ENCODE data around the gene ANO2.

ANO2 gene

DNA sequence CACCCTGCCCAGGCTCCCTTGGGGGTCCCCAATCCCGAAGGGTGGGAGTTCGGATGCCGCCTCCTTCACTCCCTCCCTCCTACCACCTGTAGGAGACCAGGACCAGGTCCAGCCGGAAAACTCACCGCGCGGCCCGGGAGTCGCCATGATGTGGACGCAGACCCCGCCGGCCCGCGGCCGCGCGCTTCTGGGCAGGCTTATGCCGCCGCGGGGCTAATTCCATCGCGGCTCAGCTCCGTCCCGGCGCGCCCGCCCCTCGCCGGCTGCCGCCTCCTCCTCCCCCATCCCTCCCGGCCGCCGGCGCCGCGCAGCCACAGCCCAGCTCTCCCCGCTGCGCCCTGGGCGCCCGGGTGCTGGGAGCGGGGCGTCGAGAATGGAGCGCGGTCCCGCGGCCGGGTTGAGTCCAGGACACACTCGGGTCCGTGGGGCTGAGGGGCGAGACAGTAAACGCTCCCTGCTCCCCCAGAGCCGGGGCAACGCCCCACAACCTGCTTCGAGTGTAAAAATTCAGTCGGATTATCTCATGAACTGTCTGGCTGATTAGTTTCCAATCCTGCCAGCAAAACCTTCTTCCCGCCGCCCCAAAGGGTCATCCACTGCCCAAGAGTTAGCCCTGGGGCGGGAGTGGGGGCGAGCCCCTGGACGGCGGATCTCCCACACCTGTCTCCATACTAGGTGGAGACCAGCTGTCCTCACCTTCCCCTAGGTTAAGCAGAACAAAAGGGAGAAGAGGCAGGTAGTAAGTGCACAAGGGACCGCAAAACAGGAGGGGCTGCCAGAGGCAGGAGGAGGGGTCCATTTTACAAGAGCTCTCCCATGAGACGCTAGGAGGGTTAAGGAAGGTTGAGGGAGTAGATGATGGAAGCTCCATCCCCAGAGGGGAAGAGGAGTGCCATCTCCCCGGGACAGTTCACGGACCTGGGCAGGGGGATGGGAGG is at the start of gene ANO2:
Gene ANO2 (minus strand): TSS at position 189 of the 938 bp plus-strand sequence. CDS start 42 bp downstream, at position 147.
- DNase-seq: peak; percentile 54

DNA sequence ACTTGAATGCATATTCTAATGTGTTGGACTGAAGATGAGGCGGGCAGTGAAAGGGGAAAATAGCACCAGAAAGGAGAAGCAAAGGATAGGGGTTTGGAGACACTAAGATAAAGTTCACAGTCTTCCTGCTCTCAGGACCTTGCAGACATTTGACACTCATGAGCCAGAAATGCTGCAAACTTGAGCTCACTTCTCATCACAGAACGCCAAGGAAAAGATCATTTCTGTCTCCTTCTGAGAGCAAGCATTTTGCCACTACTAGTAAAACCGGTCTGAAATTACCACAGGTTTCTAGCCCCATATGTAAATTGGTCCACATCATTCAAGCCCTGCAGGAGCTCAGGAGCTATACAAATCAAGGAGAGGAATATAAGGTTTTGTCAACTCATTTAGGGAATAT is 44.6 kb upstream of the ANO2 start:
- DNase-seq: no peak

DNA sequence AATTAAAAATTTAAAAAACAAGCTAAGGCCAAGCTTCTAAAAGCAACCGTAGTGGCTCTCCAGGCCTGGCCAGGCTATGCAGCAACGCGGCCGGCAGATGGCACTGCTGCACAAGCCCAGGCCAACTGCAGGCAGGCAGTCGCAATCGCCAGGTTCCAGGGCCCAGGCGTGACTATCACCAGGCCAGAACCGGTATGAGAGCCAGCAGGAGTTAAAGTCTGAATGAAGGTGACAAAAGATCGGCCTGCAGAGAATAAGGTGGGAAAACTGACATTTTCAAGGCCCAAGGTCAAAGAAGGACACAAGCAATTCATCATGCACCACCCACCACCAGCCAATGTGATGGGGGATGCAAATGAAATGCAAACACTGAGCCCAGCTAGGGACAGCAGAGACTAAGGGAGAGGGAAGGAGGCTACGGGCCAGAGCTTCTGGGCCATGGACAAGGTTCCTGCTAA is 43.6 kb upstream of the ANO2 start:
- DNase-seq: peak; percentile 82

DNA sequence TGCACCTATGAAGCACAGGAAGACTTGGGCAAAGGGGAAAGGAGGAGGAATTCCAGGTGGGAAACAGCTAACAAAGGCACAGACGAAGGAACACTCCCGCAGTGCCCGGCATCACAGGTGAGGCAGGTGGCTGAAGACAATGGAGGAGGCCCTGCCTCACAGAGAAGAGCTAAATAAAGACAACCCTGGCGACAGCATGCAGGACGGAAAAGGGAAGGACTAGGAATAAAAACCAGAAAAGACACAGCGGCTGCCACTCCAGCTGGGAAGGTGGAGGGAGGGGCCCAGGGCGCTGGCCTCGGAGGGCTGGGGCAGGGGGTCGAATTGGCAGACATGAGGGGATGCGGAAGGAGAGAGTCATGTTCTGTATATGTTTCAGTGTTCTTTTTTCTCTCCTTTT is 43.0 kb upstream of the ANO2 start:
- no peak for DNase-seq

DNA sequence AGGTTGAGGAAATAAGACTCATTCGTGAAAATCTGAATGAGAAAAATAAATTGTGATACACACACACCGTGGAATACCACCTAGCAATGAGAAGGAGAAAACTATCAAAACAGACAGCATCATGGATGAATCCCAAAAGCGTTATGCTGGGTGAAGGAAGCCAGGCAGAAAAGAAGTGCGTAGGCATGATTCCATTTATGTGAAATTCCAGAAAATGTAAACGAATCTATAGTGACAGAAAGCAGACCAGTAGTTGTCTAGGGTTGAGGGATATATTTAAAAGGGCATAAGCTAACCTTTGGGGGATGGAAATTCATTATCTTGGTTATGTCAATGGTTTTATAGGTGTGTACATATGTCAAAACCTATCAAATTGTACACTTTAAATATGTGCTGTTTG is 42.5 kb upstream of the ANO2 start:
- no peak for DNase-seq

DNA sequence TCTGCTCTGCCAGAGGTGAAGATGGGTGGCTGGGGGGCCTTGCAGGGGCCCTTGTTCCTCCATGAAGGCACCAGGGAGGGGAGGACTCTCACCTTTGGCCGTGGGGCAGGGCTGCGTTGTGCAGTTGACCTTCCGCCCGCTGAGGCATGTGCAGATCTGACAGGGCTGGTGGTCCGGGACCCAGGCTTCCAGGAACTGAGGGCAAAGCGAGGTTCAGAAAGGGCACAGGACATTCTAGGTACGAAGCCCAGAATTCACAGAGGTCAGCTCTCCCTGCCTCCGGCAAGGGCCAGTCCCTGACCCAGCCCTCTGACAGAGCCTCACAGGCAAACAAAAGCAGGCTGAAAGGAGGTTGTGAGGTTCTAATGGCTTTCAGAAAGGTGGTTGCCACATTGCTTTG is 40.4 kb upstream of the ANO2 start:
- no peak for DNase-seq

DNA sequence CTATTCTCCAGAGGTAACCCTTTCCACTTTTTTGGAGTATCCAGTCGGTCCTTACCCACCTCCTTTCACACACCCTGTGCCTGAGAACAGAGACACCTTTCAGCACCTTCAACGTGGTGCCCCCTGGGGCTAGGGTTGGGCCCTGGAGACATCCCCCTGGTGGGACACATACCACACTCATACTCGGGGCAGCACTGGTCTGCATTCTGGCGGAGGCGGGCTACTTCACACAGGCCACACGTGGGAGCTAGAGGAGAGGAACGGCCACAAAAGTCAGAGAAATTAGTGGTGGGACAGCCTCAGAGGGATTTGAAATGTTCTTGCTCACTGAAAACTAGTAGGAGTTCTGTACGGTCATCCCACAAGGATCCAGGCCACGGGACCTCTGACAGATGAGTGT is 39.8 kb upstream of the ANO2 start:
- no peak for DNase-seq

DNA sequence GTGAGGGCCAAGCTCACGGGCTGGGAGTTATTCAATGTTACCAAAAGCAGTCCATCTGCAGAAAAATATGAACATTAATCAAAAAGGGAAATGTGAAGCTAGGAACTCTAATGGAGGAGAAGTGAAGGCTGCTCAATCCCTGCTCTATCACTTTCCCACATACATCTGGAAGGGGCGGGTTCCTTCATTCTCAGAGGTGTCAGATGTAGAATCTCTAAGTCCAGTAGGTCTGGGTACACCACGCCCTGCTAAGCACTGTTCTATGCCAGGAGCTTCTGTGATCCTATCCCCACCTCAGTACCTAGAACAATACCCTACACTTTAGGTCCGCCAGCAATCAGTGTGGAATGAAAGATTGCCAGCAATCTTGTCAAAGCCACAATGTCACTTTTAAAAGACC is 37.0 kb upstream of the ANO2 start:
- no peak for DNase-seq

DNA sequence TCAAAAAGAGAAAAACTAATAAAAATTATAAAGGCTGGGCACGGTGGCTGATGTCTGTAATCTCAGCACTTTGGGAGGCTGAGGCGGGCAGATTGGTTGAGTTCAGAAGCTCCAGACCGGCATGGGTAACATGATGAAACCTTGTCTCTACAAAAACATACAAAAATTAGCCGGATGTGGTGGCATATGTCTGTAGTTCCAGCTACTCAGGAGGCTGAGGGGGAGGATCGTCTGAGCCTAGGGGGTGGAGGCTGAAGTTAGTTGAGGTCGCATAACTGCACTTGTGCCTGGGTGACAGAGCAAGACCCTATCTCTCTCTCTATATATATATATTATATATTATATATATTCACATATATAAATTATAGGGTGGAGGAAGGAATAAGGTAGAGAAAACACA is 32.5 kb upstream of the ANO2 start:
- no peak for DNase-seq

DNA sequence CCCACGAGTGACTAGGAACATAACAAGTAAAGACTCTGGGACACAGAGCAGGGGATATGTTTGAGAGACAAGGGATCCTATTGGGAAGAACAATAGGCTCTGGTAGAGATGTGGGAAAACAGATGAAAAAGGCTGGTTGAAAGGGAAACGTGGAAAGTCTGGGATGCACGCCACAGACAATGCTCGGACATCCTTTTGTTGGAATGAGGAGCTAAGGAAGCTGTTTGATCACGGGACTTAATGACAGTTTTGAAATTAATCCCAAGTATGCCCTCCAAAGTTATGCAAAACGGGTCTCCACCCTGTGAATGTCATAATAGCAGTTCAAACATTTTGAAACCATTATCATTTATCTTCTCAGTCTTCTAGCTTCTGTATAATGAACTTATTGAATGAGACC is 31.7 kb upstream of the ANO2 start:
- no peak for DNase-seq

DNA sequence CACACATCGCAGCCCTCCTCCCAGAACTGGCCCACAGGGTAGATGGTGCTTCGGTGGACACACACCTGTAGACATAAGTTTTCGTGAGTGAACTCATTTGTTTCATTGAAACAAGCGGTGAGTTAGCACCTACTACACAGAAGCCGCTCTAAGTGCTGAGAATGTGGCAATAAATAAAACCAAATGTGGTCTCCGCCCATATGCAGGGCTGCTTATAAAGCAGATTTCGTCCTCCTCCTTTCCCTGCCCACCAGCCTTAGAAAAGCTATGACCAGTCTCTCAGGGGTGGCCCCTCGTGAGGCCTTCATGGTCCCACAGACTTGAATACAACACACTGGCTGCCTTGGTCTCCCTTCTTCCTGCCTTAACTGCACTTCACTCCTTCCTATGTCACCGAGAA is 31.1 kb upstream of the ANO2 start:
- DNase-seq: no peak

DNA sequence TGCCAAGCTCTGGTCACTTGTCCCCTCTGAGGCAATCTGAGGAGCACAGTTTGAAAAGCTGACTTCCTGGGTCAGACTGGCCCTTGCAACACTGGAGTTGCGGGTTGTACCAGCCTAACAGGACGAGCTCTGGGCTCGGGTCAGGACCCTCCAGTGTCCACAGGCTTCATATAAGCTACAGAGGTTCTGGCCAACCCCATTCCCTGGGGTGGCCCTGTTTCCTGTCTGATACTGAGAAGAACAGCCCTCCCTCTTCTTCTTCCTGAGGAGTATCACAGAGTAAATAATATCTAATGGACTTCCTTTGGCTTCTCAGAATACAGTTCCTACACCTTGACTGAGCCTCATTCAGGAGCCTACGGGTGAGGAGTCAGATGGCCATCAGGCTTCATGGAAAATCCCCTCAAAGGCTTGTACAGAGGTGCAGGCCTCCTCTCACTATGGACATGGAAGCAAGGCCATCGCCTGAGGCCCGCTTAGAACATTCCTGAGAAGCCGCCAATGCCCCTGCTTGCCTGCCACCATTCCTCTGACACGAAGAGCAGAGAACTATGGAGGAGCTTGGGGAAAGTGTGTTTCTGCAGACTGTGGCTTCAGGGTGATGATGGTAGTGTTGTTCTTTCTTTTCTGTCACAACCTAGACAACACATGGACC is 28.5 kb upstream of the ANO2 start:
- no peak for DNase-seq

DNA sequence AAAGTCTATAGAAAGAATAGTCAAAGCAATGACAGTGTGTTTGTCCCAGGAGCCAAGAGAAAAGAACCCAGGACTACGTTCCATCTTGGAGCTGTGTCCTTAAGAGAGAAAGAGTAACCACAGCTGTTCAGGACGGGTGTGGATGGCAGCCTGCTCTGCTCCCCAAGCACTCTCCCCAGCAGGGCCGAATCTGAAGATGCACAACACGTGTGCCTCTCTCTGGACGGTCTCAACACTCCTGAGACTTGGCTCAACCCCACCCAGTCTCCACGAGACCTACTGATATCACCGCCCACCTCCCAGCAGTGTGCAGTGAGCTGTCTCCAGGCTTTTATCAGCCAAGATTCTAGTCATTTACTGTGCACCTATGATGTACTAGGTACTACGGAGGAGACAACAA is 27.3 kb upstream of the ANO2 start:
- no peak for DNase-seq

DNA sequence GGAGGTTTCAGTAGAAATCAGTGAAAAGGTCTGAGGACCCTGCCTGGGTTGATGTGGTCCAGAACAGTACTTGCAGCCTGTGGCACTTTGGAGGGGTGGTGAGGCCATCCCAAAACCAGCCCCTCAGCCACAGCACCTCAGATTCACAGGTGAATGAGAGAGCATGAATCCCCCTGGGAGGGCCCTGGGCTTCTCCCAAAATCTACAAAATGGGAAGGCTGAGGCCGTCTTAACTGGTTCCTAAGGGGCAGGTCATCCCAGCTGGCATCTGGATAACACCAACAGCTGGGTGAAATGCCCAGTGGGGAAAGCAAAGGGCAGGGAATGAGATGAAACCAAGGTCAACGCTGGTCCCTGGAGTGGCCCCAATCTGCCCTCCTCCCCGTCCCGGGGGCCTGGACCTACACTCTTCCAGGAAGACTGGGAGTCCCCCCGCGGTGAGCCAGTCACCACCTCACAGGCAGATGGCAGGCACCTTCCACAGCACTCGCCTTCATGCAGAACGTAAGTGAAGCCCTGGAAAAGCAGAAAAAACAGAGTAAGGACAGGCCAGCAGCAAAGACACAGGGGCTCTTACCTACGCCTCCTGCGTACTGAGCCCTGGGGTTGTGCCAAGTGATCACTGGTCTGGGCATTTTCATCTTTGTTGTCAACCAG is 26.3 kb upstream of the ANO2 start:
- DNase-seq: no peak

DNA sequence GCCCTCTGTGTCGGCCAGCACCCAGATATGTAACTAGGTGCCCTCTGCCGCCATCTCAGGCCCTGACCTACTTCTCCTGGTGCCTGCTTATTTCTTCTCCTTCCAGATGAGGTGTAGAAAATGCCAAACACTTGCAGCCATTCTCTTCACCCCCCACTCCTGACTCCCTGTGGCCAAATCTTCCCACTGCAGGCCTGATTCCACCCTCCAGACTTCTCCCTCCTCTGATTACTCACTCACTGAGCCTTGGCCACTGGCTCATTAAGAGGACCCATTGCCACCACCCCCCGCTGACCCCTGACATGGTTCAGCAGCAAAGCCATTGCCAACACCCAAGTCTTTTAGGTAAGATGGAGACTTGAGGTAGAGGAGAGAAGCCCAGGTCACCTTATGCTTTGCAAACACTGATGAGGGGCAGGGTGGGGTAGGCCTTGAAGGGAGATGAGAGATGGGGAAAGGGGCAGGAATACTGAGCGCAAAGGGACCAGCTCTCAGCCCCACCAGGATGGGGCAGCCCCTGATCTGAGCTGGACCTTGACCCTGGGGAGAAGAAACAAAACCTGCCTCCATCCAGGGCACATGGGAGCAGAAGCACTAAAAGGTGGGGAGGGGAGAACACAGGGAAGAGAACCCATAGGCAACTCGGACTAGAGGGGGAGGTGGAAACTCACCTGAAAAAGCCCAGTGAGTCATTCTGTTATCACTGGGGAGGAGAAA is 25.1 kb upstream of the ANO2 start:
- DNase-seq: no peak

DNA sequence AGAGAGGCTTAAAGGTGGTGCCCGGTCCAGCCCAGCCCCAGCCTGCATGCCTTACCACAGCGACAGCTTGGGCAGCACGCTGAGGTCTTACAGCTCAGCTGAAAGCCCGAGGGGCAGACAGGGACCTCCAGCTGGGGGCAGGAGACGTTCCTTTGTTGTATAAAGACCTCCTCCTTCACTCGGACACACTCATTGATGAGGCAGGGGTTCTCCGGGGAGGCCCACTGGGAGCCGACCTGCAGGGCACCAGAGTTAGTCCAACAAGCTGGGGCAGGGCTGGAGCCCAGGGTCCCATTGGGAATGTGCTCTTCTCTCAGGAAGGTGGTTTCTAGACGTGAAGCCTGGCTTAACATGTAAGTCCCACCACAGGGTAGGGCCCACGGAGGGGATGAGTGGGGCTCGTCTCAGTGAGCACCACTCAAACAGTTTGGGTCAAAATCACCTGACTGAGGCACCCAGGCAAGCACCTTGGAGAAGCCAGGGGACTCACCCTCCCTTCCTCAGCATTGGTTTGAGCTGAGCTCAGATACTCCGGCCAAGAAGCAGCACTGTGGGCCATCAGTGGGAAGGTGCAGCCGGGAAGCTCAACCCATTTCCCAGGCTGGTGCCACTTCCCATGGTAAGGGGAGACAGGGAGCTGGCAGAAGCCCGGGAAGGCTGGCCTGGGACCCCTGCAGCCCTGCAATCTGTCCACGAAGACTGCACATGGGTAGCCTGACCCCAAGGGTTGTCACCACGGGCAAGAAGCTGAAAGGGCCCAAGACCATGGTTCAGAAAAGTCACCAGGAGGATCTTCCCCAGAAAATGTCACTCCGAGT is 24.3 kb upstream of the ANO2 start:
- no peak for DNase-seq

DNA sequence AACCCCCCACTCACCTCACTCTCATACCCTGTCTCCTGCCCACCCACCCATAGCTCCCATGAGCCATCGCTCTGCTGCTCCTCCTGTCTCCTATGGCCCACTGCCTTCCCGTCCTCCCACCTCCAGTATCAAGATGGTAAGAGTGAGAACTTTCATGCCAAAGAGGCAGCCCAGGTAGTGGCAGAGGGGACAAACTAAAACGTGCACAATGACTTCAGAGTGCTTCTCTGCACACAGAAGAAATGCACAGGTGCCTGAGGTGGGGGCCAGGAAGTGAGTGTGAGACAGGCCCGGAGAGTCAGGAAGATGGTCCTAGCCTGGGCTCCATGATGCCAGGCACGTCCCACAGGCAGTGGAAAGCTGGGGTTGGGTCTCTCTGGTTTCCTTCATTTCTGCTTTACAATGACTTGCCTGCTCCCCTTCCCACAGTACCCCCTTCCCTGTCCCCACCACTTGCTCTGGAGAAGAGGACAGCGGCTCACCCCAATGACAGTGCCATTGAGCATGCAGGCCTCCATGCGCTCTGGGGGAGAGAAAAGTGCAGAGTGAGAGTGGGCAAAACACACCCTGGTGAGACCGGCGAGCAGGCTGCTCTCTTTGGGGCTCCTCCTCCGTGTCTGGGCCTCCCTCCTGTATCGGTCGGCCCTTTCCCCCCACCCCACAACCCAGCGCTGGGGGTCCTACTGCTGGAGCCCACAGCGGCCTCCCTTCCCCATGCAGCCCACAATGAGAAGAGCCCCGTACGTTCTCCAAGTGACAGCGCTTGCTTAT is 22.8 kb upstream of the ANO2 start:
- DNase-seq: no peak

DNA sequence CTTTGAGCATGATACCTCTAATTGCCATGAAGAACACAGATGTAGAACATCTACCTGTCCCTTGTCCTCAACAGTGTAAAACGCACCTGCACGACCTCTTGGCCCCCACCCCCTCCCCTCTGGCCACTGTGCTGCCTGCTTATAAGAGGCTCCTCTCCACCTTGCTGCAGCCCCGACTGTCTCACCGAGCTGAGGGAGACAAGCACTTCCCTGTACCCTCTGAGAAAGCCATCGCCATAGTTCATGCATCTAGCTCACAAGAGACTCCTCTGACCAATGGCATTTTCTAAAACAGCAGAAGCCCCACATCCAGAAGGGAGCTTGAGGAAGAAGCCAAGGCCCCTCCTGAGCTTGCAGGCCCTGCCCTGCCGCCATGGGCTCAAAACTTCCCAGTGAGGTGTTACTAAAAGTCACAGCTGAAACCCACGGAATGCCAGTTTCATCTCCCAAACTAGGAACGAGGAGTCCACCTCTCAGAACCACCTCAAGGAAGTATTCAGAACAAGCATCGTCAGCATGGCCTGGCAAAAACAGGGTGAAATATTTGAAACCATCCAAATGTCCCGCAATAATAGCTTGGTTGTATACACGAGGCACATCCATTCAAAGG is 21.5 kb upstream of the ANO2 start:
- no peak for DNase-seq

DNA sequence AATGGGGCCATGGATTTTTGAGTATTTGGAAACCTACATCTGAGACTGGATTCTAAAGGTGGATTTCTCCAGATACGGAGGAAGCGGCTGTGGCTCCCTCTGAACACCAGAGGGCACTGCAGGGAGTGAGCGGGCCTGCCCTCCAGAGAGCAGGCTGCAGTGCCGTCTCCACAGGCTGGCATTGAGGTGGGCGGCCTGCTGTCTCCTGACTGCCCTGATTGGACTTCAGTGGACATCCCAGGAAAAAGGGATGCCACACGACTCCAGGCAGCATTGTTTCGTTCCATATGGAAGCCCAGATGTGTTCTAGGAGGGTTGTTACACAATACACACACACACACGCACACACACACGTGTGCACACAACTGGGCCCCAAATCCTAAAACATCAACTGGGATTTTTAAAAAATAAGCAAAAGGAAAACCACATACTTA is 20.9 kb upstream of the ANO2 start:
- no peak for DNase-seq
